IMR-90 (cell line): Measurements from ENCODE around the gene LSM7. TPM values are rescaled to one million over a fixed set of nuclear protein-coding genes. Genes with fewer than 3 reads are reported as not detected.

Source experiments
- ATAC-seq: fragments of 200-7000 bp; cut with Tn5 transposase; 2 replicates; pipeline ENCODE4 v1.9.1; 2020; ENCODE audit warnings: low read depth, mild to moderate bottlenecking, moderate library complexity
- BruUV-seq: library from RNA; stranded (reverse); fragments of 400-500 nt; replicated peaks from 2 replicates; lab custom pipeline; 2021; lab: Mats Ljungman, UMichigan
- CTCF ChIA-PET: fragments of 300-600 bp; formaldehyde crosslinking; extraction: SDS; loops from one replicate; lab custom pipeline; 2021; ENCODE audit warnings: antibody characterized with exemption; lab: Yijun Ruan, JAX
- POLR2A ChIA-PET: fragments of 300-600 bp; sonication (Branson Sonifier 250); formaldehyde crosslinking; loops from one replicate; lab custom pipeline; 2022; ENCODE audit warnings: antibody characterized with exemption; ENCODE audit not compliant: unreplicated experiment; lab: Charles Lee
- DNase-seq: peaks from one replicate; pipeline ENCODE4 v3.0.0; 2013
- H2AFZ ChIP-seq: replicated peaks from 2 replicates; pipeline ENCODE3; 2013; ENCODE audit warnings: low read length, mild to moderate bottlenecking; ENCODE audit not compliant: poor library complexity
- H2AK5ac ChIP-seq: 2 replicates; pipeline ENCODE4 v1.6.1; 2013; ENCODE audit warnings: low read depth, low read length, inconsistent platforms
- H2AK9ac ChIP-seq: replicated peaks from 2 replicates; pipeline ENCODE3; 2013; ENCODE audit warnings: mild to moderate bottlenecking, low read depth, low read length, moderate library complexity; ENCODE audit not compliant: poor library complexity
- H2BK120ac ChIP-seq: 2 replicates; pipeline ENCODE4 v1.6.1; 2013; ENCODE audit warnings: low read depth, low read length, inconsistent platforms
- H2BK15ac ChIP-seq: 3 replicates; pipeline ENCODE4 v1.6.1; 2013; ENCODE audit warnings: low read depth, low read length, inconsistent platforms
- H2BK20ac ChIP-seq: 2 replicates; pipeline ENCODE4 v1.6.1; 2013; ENCODE audit warnings: low read depth, mild to moderate bottlenecking, inconsistent platforms, low read length, moderate library complexity
- H2BK5ac ChIP-seq: 2 replicates; pipeline ENCODE4 v1.6.1; 2013; ENCODE audit warnings: mild to moderate bottlenecking, low read depth, low read length, inconsistent platforms; ENCODE audit not compliant: poor library complexity, severe bottlenecking
- H3K14ac ChIP-seq: replicated peaks from 2 replicates; pipeline ENCODE4 v1.6.1; 2013; ENCODE audit warnings: low read depth, low read length, inconsistent platforms
- H3K18ac ChIP-seq: 2 replicates; pipeline ENCODE4 v1.6.1; 2013; ENCODE audit warnings: low read depth, low read length, control low read depth
- H3K23ac ChIP-seq: 2 replicates; pipeline ENCODE4 v1.6.1; 2013; ENCODE audit warnings: low read depth, low read length, inconsistent platforms
- H3K27ac ChIP-seq: 2 replicates; pipeline ENCODE4 v1.5.1; 2013; ENCODE audit warnings: mild to moderate bottlenecking, control low read depth, low read length; ENCODE audit not compliant: insufficient read depth
- H3K27me3 ChIP-seq: 2 replicates; pipeline ENCODE4 v1.6.1; 2013; ENCODE audit warnings: low read length; ENCODE audit not compliant: control insufficient read depth, insufficient read depth
- H3K36me3 ChIP-seq: 2 replicates; pipeline ENCODE4 v1.6.1; 2013; ENCODE audit warnings: low read length, mixed read lengths; ENCODE audit not compliant: control insufficient read depth, insufficient read depth
- H3K4ac ChIP-seq: 2 replicates; pipeline ENCODE4 v1.6.1; 2013; ENCODE audit warnings: low read depth, low read length, inconsistent platforms
- H3K4me1 ChIP-seq: 2 replicates; pipeline ENCODE4 v1.6.1; 2013; ENCODE audit warnings: low read length, mixed read lengths; ENCODE audit not compliant: control insufficient read depth, insufficient read depth
- H3K4me2 ChIP-seq: 2 replicates; pipeline ENCODE4 v1.6.1; 2013; ENCODE audit warnings: low read depth, mild to moderate bottlenecking, control low read depth, low read length, moderate library complexity
- H3K4me3 ChIP-seq: 2 replicates; pipeline ENCODE4 v1.5.1; 2013; ENCODE audit warnings: low read depth, mild to moderate bottlenecking, control low read depth, low read length, moderate library complexity; ENCODE audit not compliant: insufficient read depth
- H3K56ac ChIP-seq: 2 replicates; pipeline ENCODE4 v1.6.1; 2013; ENCODE audit warnings: low read length, inconsistent platforms; ENCODE audit not compliant: insufficient read depth; ENCODE audit errors: extremely low read depth
- H3K79me1 ChIP-seq, 2 experiments: 2 replicates each; pipeline ENCODE4 v1.6.1; 2013; ENCODE audit warnings: low read length in 2 of 2, inconsistent platforms in 1 of 2, low read depth in 1 of 2
- H3K9ac ChIP-seq: 2 replicates; pipeline ENCODE4 v1.6.1; 2013; ENCODE audit warnings: low read depth, low read length, control low read depth
- H3K9me1 ChIP-seq: 2 replicates; pipeline ENCODE4 v1.6.1; 2013; ENCODE audit warnings: low read length, inconsistent platforms; ENCODE audit not compliant: insufficient read depth
- H3K9me3 ChIP-seq: 2 replicates; pipeline ENCODE4 v1.6.1; 2013; ENCODE audit warnings: low read length; ENCODE audit not compliant: control insufficient read depth, insufficient read depth
- H4K20me1 ChIP-seq: 2 replicates; pipeline ENCODE4 v1.6.1; 2013; ENCODE audit warnings: low read length, inconsistent platforms; ENCODE audit not compliant: insufficient read depth
- H4K5ac ChIP-seq: 2 replicates; pipeline ENCODE4 v1.6.1; 2013; ENCODE audit warnings: mild to moderate bottlenecking, low read depth, low read length, control low read depth
- H4K8ac ChIP-seq, 2 experiments: 2 replicates each; pipeline ENCODE4 v1.6.1; 2013; ENCODE audit warnings: low read depth in 2 of 2, low read length in 2 of 2, control low read depth in 1 of 2, inconsistent platforms in 1 of 2
- H4K91ac ChIP-seq: 2 replicates; pipeline ENCODE4 v1.6.1; 2013; ENCODE audit warnings: low read depth, low read length, inconsistent platforms; ENCODE audit not compliant: insufficient read depth
- BHLHE40 ChIP-seq: fragments of 150-350 bp; IDR thresholded peaks from 2 replicates; pipeline ENCODE4 v1.6.1; 2016; ENCODE audit warnings: mild to moderate bottlenecking, low read depth, low read length
- CEBPB ChIP-seq: IDR thresholded peaks from 2 replicates; pipeline ENCODE4 v1.6.1; 2012; ENCODE audit warnings: low read depth, low read length, improper control_type of control experiment
- CHD1 ChIP-seq: IDR thresholded peaks from 2 replicates; pipeline ENCODE4 v1.6.1; 2012; ENCODE audit warnings: low read depth, low read length, improper control_type of control experiment
- CTCF ChIP-seq: conservative IDR thresholded peaks from 2 replicates; pipeline ENCODE4 v1.5.1; 2012; ENCODE audit warnings: mild to moderate bottlenecking, low read depth, low read length, improper control_type of control experiment
- FOS ChIP-seq: fragments of 150-350 bp; IDR thresholded peaks from 2 replicates; pipeline ENCODE4 v1.6.1; 2016; ENCODE audit warnings: low read depth, low read length
- MAFK ChIP-seq: IDR thresholded peaks from 2 replicates; pipeline ENCODE4 v1.6.1; 2012; ENCODE audit warnings: low read depth, low read length, improper control_type of control experiment
- MAZ ChIP-seq: IDR thresholded peaks from 2 replicates; pipeline ENCODE4 v1.6.1; 2012; ENCODE audit warnings: low read depth, mild to moderate bottlenecking, low read length, improper control_type of control experiment, moderate library complexity, borderline replicate concordance
- RAD21 ChIP-seq: IDR thresholded peaks from 2 replicates; pipeline ENCODE4 v1.6.1; 2012; ENCODE audit warnings: low read length, improper control_type of control experiment
- SMC3 ChIP-seq: fragments of 150-350 bp; IDR thresholded peaks from 2 replicates; pipeline ENCODE4 v1.6.1; 2016; ENCODE audit warnings: low read depth, mild to moderate bottlenecking, antibody characterized with exemption, low read length, moderate library complexity
- USF2 ChIP-seq: fragments of 150-350 bp; IDR thresholded peaks from 2 replicates; pipeline ENCODE4 v1.6.1; 2017; ENCODE audit warnings: mild to moderate bottlenecking, antibody characterized with exemption, low read length, low read depth
- WGBS, 2 experiments: methylation state at CpG; one replicate each; pipeline versions ENCODE4 v1.1.5 to v1.1.7; 2013; ENCODE audit warnings: missing lambda C conversion rate in 2 of 2; ENCODE audit not compliant: insufficient read length in 1 of 2; ENCODE audit errors: extremely low coverage in 2 of 2; 5-methylcytosine and 5-hydroxymethylcytosine counted together
- dilution Hi-C: fragments of 300-500 bp; cut with HindIII; formaldehyde crosslinking; loops from one replicate; pipeline ENCODE4 v1.14.3; 2018; ENCODE audit warnings: low sequenced_read_pairs; ENCODE audit not compliant: unreplicated experiment
- in situ Hi-C: fragments of 300-500 bp; cut with MboI; formaldehyde crosslinking; loops from 3 replicates; pipeline ENCODE4 v1.14.3; 2019; ENCODE audit warnings: low sequenced_read_pairs, inconsistent platforms, mixed read lengths
- intact Hi-C: fragments of 100-400 bp; cut with micrococcal nuclease; formaldehyde crosslinking; loops from 2 replicates; pipeline ENCODE4 v1.10.0; 2022
- polyA plus RNA-seq, 3 experiments: library from polyadenylated mRNA; depleted of rRNA; stranded (reverse); fragments of >200 nt; gene quantifications; 2 replicates each; pipeline ENCODE4 v1.2.3, GENCODE V29; 2012; ENCODE audit warnings: low replicate concordance in 1 of 3
- total RNA-seq: library from RNA; depleted of rRNA; stranded (reverse); fragments of >200 nt; gene quantifications from 2 replicates; pipeline ENCODE4 v1.2.3, GENCODE V29; 2012

The LSM7 gene
- total and polyA plus RNA-seq, 2 of the 4 experiments (the other 2 are of a cell fraction), result 145 to 708 TPM

GRCh38 chr19:2329149-2329478 is 728 bp upstream of the LSM7 start:
- H2AK5ac ChIP-seq, result peak overlapping the region; percentile 78
- ChIA-PET CTCF (no interaction called here), POLR2A (no interaction called here)
- peak overlapping the region; percentile 70 for H3K23ac ChIP-seq
- peaks cover 41% of the 10 kb centered on the region for H4K20me1 ChIP-seq
- no peaks in the 10 kb centered on the region for H3K9me3 ChIP-seq
- no peak overlapping the region for H2BK20ac ChIP-seq
- peak overlapping the region; percentile 17; the same call in 1 of the 2 replicates for H3K56ac ChIP-seq
- WGBS, 2 experiments, result no CpG with 5 or more reads among the region's 16 CpGs
- dilution Hi-C loops, result no loop called here
- peak overlapping the region; percentile 84 for H3K4me2 ChIP-seq
- no peaks in the 10 kb centered on the region for H3K27me3 ChIP-seq
- peak overlapping the region; percentile 100 for H2AK9ac ChIP-seq
- BruUV-seq, result no TSS peak
- no peak overlapping the region for H2BK120ac ChIP-seq
- H2AFZ ChIP-seq, result peak overlapping the region; percentile 99
- H4K91ac ChIP-seq, result no peak overlapping the region
- H4K8ac ChIP-seq, result peak overlapping the region; percentile 25 to 81; a peak in 2 of 4 replicates
- TF ChIP-seq RAD21, result no peak
- TF ChIP-seq MAZ, result no peak
- TF ChIP-seq USF2, result no peak
- TF ChIP-seq CEBPB, result no peak
- TF ChIP-seq CHD1, result no peak
- TF ChIP-seq SMC3, result no peak
- no peak for TF ChIP-seq MAFK
- TF ChIP-seq CTCF, result no peak
- TF ChIP-seq FOS, result no peak
- TF ChIP-seq BHLHE40, result no peak
- DNase-seq (no peak), ATAC-seq (no peak)
- H3K27ac ChIP-seq, result peak overlapping the region; percentile 76
- H3K18ac ChIP-seq, result no peak overlapping the region
- H3K4me3 ChIP-seq, result peak overlapping the region; percentile 94
- H3K79me1 ChIP-seq, result peaks cover 33 to 83% of the 10 kb centered on the region in 2 experiments
- no peak overlapping the region for H4K5ac ChIP-seq
- intact Hi-C loops, result loop anchor here (2.0 to 5.0 kb wide), 3 partner anchors 63 to 308 kb away; no protein-coding TSS in a partner anchor
- in situ Hi-C loops, result no loop called here
- H3K4me1 ChIP-seq, result peaks cover 4% of the 10 kb centered on the region
- peaks cover 18% of the 10 kb centered on the region for H3K36me3 ChIP-seq
- H2BK5ac ChIP-seq, result no peak overlapping the region
- no peaks in the 10 kb centered on the region for H3K9me1 ChIP-seq
- H3K4ac ChIP-seq, result peak overlapping the region; percentile 85
- peak overlapping the region; percentile 64 for H3K9ac ChIP-seq
- H3K14ac ChIP-seq, result peak overlapping the region; percentile 78
- H2BK15ac ChIP-seq, result no peak overlapping the region
